Panc1 (cell line): ENCODE results near the gene PDE3A. TPM values are rescaled to one million over a fixed set of nuclear protein-coding genes. Genes with fewer than 3 reads are reported as not detected.

Experiments used
- ATAC-seq: fragments of 200-7000 bp; cut with Tn5 transposase; 2 replicates; pipeline ENCODE4 v1.9.1; 2020; ENCODE audit warnings: mild to moderate bottlenecking, moderate library complexity
- BruUV-seq: library from RNA; stranded (reverse); fragments of 400-500 nt; replicated peaks from 2 replicates; lab custom pipeline; 2021; lab: Mats Ljungman, UMichigan
- CTCF ChIA-PET: fragments of 300-600 bp; sonication (Branson Sonifier 250); formaldehyde crosslinking; loops from one replicate; lab custom pipeline; 2022; ENCODE audit warnings: antibody characterized with exemption; lab: Charles Lee
- POLR2A ChIA-PET: fragments of 300-600 bp; sonication (Branson Sonifier 250); formaldehyde crosslinking; loops from one replicate; lab custom pipeline; 2022; ENCODE audit warnings: antibody characterized with exemption; lab: Charles Lee
- DNase-seq: peaks from one replicate; pipeline ENCODE4 v3.0.0-alpha.2; 2010; ENCODE audit warnings: low read depth, low spot score
- H3K27ac ChIP-seq: 2 replicates; pipeline ENCODE4 v1.5.1; 2011; ENCODE audit warnings: mild to moderate bottlenecking, low read length, inconsistent platforms
- H3K27me3 ChIP-seq: fragments of 200-500 bp; sonication (Bioruptor generic); 2 replicates; pipeline ENCODE4 v1.6.0; 2014; ENCODE audit warnings: low read length, inconsistent platforms; ENCODE audit not compliant: control insufficient read depth, insufficient read depth
- H3K36me3 ChIP-seq: fragments of 200-500 bp; sonication (Bioruptor generic); 2 replicates; pipeline ENCODE4 v1.5.1; 2014; ENCODE audit warnings: inconsistent platforms, mild to moderate bottlenecking, low read length, moderate library complexity; ENCODE audit not compliant: control insufficient read depth, insufficient read depth
- H3K4me1 ChIP-seq: 2 replicates; pipeline ENCODE4 v1.5.1; 2011; ENCODE audit warnings: inconsistent platforms, mild to moderate bottlenecking, low read length, moderate library complexity; ENCODE audit not compliant: control insufficient read depth, insufficient read depth
- H3K4me3 ChIP-seq, 2 experiments: 2 replicates each; pipeline ENCODE4 v1.5.1; 2011 to 2012; ENCODE audit warnings: low read depth in 2 of 2, low read length in 2 of 2, mild to moderate bottlenecking in 2 of 2, inconsistent platforms in 1 of 2, moderate library complexity in 1 of 2
- H3K9me3 ChIP-seq: fragments of 200-500 bp; sonication (Bioruptor generic); 2 replicates; pipeline ENCODE4 v1.5.1; 2014; ENCODE audit warnings: low read depth, mild to moderate bottlenecking, inconsistent platforms, low read length, moderate library complexity; ENCODE audit not compliant: control insufficient read depth, insufficient read depth
- POLR2AphosphoS5 ChIP-seq: IDR thresholded peaks from 2 replicates; pipeline ENCODE4 v1.6.1; 2012; ENCODE audit warnings: mild to moderate bottlenecking, low read depth, low read length, moderate library complexity
- SIN3A ChIP-seq: IDR thresholded peaks from 2 replicates; pipeline ENCODE4 v1.6.1; 2012; ENCODE audit warnings: low read depth, mild to moderate bottlenecking, low read length, moderate library complexity, borderline replicate concordance; ENCODE audit not compliant: insufficient read depth
- TCF7L2 ChIP-seq: IDR thresholded peaks from 2 replicates; pipeline ENCODE4 v1.6.1; 2011; ENCODE audit warnings: mild to moderate bottlenecking, low read depth, low read length, inconsistent platforms
- in situ Hi-C: cut with HindIII; loops from 2 replicates; pipeline ENCODE4 v1.10.0; 2016; ENCODE audit warnings: low sequenced_read_pairs, low pct_unique_long_range_greater_than_20kb
- intact Hi-C: fragments of 100-400 bp; cut with micrococcal nuclease; formaldehyde crosslinking; loops from one replicate; pipeline ENCODE4 v1.10.0; 2022; ENCODE audit not compliant: unreplicated experiment
- total RNA-seq: library from RNA; stranded (reverse); gene quantifications from one replicate; pipeline ENCODE4 v1.2.1, GENCODE V29; 2021; ENCODE audit not compliant: unreplicated experiment
- TF ChIP-seq, protein P1 (sequence below), 2 experiments: IDR thresholded peaks; 2 replicates each; pipeline ENCODE4 v1.6.1; 2011 to 2012; ENCODE audit warnings: low read depth in 2 of 2, control low read depth in 1 of 2, low read length in 1 of 2, mild to moderate bottlenecking in 1 of 2, moderate library complexity in 1 of 2; ENCODE audit not compliant: insufficient read depth in 1 of 2
- TF ChIP-seq, protein P2 (sequence below): fragments of 450-650 bp; IDR thresholded peaks from 2 replicates; pipeline ENCODE4 v1.5.1; 2017; ENCODE audit warnings: mild to moderate bottlenecking

The PDE3A gene
- total RNA-seq, 1 experiment from 2014 or later, result 0.03 TPM

DNA sequence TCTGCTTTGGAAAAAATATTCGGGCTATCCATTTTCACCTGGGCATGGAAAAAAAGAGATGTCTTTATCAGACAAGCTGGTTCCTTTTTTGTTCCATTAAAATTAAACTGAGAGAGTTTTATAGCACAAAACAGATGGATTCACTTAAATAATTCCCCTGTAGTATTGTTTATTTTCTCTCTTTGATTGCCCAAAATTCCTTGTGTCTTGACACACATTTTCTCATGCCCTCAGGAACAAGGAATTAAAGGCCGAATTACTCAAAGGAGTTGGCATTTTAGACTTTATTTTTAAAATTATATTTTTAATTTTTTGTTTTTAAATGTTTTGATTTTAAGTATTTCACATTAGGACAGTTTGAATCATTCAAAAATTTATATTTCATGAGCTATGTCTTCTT lies 257.2 kb downstream of the PDE3A start:
- in situ Hi-C loops, result no loop called here
- no TSS peak for BruUV-seq

DNA sequence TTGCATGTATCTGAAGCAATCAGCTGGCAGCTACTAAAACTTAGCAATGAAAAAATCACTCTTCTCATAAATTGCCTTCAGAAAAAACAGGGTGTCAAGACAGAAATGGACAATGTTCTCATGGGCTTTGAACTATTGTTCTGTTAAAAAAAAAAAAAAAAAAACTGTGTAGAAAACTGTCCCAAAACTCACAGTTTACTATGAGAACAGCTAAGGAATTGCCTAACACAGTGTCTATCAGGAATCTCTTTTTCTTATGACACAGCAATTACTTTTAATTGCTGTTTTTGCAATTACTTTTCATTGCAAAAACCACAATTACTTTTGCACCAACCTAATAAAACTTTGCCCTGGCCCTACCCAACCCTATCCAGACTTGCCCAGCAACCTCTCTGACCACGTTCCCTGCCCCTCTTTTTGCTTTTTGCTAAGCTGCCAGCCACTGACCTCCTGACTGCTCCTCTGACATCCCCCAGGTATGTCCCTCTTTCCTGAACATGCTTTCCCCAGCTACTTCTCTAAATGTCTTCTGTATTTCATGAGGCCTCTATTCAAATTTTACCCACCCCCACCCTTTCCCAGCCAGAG lies 258.8 kb downstream of the PDE3A start:
- no peak for TF ChIP-seq SIN3A
- TF ChIP-seq, protein P1, sequence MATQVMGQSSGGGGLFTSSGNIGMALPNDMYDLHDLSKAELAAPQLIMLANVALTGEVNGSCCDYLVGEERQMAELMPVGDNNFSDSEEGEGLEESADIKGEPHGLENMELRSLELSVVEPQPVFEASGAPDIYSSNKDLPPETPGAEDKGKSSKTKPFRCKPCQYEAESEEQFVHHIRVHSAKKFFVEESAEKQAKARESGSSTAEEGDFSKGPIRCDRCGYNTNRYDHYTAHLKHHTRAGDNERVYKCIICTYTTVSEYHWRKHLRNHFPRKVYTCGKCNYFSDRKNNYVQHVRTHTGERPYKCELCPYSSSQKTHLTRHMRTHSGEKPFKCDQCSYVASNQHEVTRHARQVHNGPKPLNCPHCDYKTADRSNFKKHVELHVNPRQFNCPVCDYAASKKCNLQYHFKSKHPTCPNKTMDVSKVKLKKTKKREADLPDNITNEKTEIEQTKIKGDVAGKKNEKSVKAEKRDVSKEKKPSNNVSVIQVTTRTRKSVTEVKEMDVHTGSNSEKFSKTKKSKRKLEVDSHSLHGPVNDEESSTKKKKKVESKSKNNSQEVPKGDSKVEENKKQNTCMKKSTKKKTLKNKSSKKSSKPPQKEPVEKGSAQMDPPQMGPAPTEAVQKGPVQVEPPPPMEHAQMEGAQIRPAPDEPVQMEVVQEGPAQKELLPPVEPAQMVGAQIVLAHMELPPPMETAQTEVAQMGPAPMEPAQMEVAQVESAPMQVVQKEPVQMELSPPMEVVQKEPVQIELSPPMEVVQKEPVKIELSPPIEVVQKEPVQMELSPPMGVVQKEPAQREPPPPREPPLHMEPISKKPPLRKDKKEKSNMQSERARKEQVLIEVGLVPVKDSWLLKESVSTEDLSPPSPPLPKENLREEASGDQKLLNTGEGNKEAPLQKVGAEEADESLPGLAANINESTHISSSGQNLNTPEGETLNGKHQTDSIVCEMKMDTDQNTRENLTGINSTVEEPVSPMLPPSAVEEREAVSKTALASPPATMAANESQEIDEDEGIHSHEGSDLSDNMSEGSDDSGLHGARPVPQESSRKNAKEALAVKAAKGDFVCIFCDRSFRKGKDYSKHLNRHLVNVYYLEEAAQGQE (IDR thresholded peaks at IDR 0.05; ENCODE audit: insufficient read depth in 1 of 2, low read depth in 2 of 2, low read length in 1 of 2), result no peak
- no peak for TF ChIP-seq TCF7L2
- no peak for TF ChIP-seq POLR2AphosphoS5
- BruUV-seq, result no TSS peak

More for the DNA sequence above, 257.2 kb downstream of the PDE3A start:
- no peak for TF ChIP-seq SIN3A
- TF ChIP-seq TCF7L2, result no peak
- TF ChIP-seq, protein P2, sequence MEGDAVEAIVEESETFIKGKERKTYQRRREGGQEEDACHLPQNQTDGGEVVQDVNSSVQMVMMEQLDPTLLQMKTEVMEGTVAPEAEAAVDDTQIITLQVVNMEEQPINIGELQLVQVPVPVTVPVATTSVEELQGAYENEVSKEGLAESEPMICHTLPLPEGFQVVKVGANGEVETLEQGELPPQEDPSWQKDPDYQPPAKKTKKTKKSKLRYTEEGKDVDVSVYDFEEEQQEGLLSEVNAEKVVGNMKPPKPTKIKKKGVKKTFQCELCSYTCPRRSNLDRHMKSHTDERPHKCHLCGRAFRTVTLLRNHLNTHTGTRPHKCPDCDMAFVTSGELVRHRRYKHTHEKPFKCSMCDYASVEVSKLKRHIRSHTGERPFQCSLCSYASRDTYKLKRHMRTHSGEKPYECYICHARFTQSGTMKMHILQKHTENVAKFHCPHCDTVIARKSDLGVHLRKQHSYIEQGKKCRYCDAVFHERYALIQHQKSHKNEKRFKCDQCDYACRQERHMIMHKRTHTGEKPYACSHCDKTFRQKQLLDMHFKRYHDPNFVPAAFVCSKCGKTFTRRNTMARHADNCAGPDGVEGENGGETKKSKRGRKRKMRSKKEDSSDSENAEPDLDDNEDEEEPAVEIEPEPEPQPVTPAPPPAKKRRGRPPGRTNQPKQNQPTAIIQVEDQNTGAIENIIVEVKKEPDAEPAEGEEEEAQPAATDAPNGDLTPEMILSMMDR, result no peak
- TF ChIP-seq POLR2AphosphoS5, result no peak
- TF ChIP-seq, protein P1 (IDR thresholded peaks at IDR 0.05; ENCODE audit: insufficient read depth in 1 of 2, low read depth in 2 of 2, low read length in 1 of 2), result no peak
- no peak for DNase-seq
- ChIA-PET POLR2A (no interaction called here), CTCF (no interaction called here)
- Histone ChIP-seq H3K9me3 (no peaks in the 10 kb centered on the region), H3K4me1 (no peaks in the 10 kb centered on the region), H3K4me3 (no peak overlapping the region), H3K36me3 (no peaks in the 10 kb centered on the region), H3K27ac (no peak overlapping the region), H3K27me3 (no peaks in the 10 kb centered on the region)
- intact Hi-C loops, result no loop called here
- ATAC-seq, result no peak

More for the DNA sequence above, 258.8 kb downstream of the PDE3A start:
- no peaks in the 10 kb centered on the region for H3K9me3 ChIP-seq
- DNase-seq (no peak), ATAC-seq (no peak)
- H3K27me3 ChIP-seq, result no peaks in the 10 kb centered on the region
- no peak overlapping the region for H3K27ac ChIP-seq
- ChIA-PET CTCF (no interaction called here), POLR2A (no interaction called here)
- intact Hi-C loops (no loop called here), in situ Hi-C loops (no loop called here)
- no peak overlapping the region for H3K4me3 ChIP-seq
- H3K36me3 ChIP-seq, result no peaks in the 10 kb centered on the region
- no peaks in the 10 kb centered on the region for H3K4me1 ChIP-seq
